Adipose tissue (tissue), 3 donors: Measurements from ENCODE around the gene ICAM2. TPM values are rescaled to one million over a fixed set of nuclear protein-coding genes. Genes with fewer than 3 reads are reported as not detected.
"Not testable (repeated sequence)": the region's sequence is repeated elsewhere in the genome, so short reads cannot be mapped to it uniquely, and the experiment has no call there.

Experiments used
- H3K27ac ChIP-seq: one replicate; pipeline ENCODE4 v1.5.1; 2013; ENCODE audit warnings: low read depth, low read length
- WGBS, 3 donors: extraction: QIAGEN DNeasy Blood & Tissue Kit; methylation state at CpG; one replicate each; pipeline ENCODE4 v1.1.7; 2013; 5-methylcytosine and 5-hydroxymethylcytosine counted together
- polyA plus RNA-seq, 3 donors: library from polyadenylated mRNA; stranded (reverse); fragments of 200-250 nt; gene quantifications; one replicate each; pipeline ENCODE4 v1.2.3, GENCODE V29; 2013
- donor health status: healthy with polysubstance abuse.
- donor health status: Bipolar disorder and iron deficiency.
- donor health status: healthy.

Gene ICAM2
- polyA plus RNA-seq, 3 donors, result 13.0 to 87.0 (median 63.9) TPM

DNA sequence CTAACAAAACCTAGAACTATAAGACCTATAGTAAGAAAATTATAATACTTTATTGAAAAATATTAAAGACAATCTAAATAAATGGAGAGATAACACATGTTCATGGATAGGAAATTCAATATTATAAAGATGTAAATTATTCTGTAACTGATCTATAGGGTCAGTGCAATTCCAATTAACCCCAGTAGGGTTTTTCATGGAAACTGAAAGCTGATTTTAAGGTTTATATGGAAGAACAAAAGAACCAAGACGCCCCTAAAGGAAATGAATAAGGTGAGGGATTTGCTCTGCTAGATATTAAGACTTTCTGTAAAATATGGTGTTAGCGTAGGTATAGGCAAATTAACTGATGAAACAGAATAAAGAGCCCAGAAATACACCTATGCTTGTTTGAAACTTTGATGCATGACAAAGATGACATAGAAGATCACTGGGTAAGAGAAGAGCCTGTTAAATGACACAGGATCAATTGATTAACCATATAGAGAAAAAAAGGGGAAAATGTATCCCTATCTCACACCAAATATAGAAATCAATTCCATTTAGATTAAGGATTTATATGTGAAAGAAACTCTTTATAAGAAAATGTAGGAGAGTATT is 3.0 kb downstream of the ICAM2 start:
- H3K27ac ChIP-seq, result no peak overlapping the region
- WGBS, 3 donors, result 68 to 79% (median 77%) methylated on average over 2 of the region's 2 CpGs

DNA sequence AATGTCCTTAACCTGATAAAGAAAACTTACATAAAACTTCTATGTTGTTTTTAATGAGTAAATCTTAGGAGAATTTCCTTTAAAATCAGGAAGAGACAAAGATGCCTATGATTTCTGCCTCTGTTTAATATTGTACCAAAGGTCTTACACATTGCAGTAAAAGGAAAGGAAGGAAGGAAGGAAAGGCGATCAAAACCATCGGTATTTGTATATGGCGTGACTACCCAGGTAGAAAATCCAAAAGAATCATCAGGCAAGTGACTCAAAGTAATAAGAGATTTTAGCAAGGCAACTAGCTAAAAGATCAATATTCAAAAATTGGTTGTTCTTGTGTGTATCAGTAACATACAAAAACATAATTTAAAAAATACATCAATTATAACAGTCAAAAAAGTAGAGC is 3.5 kb downstream of the ICAM2 start:
- 49 to 77% (median 54%) methylated on average over 3 of the region's 3 CpGs for WGBS, 3 donors
- no peak overlapping the region for H3K27ac ChIP-seq

DNA sequence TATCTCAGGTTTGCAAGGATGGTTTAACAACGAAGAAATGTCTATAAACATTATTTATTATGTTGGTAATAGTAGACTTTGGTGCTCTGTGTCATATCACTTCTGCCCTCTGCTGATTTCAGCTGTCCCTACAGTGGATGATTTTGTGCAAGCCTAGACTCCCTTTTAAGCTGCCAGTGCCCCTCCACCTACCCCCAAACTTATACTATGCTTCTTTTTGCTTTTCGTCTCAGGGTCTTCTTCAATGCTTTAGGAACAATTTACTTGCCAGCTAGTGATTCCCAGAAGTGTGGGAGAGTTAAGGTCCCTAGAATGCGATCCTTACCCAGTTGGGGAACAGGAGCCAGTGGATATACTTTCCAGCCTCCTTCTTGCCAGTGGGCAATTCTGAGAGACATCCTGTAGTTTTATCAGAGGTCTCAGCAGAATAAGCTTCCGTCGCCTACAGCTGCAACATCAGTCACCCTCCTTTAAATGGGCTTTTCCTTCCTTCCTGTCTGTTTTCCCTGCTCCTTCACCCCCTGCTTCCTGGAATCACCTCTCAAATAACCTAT is 4.1 kb downstream of the ICAM2 start:
- WGBS, 3 donors, result 24 to 63% (median 27%) methylated on average over 5 of the region's 5 CpGs
- H3K27ac ChIP-seq, result no peak overlapping the region

DNA sequence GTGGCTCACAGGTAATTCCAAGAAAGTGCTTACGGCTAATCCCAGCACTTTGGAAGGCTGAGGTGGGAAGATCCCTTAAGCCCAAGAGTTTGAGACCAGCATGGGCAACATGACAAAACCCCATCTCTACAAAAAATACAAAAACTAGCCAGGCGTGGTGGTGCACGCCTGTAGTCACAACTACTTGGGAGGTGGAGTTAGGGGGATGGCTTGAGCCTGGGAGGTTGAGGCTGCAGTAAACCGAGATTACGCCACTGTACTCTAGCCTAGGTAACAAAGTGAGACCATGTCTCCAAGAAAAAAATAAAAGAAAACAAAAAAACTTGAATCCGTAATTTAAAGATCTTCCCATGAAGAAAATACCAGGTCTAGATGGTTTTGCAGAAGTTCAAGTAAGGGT is 5.0 kb downstream of the ICAM2 start:
- 84 to 96% (median 93%) methylated on average over 6 of the region's 6 CpGs for WGBS, 3 donors
- H3K27ac ChIP-seq, result no peak overlapping the region

DNA sequence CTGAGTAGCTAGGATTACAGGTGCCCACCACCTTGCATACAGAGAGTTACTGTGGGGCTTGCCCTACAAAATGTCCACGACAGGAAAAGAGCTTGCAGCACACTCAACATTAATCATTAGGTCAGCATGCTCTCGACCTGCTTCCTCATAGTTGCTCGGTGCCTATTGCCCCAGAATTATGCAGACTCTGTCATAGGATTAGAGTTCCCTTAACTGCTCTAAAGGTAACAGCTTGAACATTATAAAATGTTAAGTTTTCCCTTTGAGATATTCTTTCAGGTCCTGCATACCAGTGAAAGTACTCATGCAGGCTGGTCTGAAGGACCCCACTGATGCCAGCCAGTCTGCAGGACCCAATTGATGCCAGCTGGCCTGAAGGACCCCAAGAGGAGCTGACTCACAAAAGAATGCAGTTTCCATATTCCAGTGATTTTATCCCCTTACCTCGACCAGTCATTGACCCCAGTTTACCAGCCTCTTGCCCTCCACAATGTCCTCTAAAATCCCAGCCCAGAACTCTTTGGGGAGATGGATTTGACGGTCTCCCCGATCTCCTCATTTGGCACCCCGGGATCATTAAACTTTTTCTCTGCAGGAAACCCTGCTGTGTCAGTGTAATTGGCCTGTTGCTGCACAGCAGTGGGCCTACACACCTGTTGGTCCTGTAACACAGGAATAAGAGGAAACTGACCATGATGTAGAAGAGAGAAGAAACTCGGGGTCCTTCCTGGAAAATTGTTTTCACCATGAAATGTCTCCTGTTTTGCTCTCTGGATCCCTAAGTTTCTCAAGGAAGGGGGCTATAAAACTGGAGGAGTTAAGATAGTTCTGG is 10.6 kb downstream of the ICAM2 start:
- 54 to 65% (median 59%) methylated on average over 8 of the region's 8 CpGs for WGBS, 3 donors
- no peak overlapping the region for H3K27ac ChIP-seq

DNA sequence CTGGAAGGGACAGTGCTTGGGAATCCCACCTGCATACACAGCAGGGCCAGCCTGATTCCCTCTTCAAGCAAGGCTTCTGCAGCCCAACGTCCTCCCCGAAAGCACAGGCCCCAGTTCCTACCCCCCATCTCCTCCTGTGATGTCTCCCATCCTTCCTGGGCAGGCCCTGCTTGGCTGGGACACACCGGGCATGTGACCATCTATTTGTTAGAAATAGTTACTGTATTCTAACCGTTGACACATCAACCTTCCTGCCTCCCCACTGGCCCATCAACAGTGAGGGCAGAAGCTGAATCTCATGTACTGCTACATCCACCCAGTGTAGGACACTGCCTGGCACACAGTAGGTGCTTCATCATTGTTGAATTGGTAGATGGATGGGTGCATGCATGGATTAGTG is 11.6 kb downstream of the ICAM2 start:
- WGBS, 3 donors, result 44 to 78% (median 47%) methylated on average over 4 of the region's 4 CpGs
- H3K27ac ChIP-seq, result no peak overlapping the region

DNA sequence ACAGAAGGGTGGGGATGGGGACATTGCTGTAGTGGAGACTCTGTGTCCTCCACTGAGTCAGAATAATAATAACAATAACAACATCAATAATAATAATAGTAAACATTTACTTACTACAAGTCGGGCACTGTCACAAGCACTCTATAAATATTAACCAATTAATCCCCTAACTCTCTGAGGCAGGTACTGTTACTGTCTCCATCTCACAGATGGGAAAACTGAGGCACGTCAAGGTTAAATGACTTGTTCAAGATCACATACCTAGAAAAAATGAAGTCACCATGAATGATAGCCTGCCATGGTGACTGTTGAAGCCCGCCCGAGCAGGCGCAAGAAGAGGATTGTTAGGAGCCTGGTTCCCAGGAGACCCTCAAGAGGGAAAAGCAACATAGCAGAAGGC is 12.1 kb downstream of the ICAM2 start:
- 77 to 81% (median 77%) methylated on average over 5 of the region's 5 CpGs for WGBS, 3 donors
- H3K27ac ChIP-seq, result no peak overlapping the region

DNA sequence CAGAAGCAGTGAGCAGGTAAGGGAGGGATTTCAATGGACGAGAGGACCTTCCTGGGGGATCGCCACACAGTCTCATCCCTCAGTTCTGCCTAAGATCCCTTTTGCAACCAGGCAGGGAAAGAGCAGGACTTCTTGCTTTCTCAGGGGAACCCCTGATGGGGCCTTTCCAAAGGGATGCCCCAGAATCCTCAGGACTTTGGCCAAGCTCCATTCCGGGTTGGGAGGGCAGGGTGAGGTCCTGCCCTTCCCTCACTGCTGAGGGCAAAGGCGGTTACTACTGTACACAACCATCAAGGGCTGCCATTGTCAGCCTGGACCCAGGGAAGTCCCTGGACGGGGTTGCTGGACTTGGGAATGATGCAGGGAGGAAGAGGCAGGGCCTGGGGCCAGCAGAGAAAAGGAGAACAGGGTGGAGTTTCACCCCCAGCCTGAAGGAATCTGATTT is 12.6 kb downstream of the ICAM2 start:
- H3K27ac ChIP-seq, result no peak overlapping the region
- WGBS, 3 donors, result 53 to 78% (median 57%) methylated on average over 5 of the region's 5 CpGs

DNA sequence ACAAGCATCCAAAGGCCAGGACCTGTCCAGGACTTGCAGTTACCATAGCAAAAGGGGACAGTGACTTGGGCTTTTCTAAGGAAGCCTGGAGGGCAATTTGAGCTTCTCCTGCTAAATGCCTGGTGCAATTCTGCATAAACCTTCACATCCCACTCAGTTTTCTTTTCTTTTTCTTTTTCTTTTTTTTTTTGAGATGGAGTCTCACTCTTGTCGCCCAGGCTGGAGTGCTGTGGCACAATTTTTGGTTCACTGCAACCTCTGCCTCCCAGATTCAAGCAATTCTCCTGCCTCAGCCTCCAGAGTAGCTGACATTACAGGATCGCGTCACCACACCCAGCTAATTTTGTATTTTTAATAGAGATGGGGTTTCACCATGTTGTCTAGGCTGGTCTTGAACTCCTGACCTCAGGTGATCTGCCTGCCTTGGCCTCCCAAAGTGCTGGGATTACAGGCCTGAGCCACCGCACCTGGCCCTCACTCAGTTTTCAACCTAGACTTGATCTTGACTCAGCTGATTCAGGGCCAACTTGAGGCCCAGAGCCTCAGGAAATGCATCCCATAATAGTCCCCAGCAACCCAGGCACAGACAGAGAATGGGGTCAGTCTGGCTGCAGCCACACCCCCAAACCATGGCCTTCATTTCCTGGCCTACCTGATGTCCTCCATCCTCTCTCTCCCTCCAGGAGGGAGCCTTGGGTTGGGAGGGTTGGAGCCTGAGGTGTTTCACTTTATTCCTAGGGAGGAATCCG is 13.2 kb downstream of the ICAM2 start:
- WGBS, 3 donors, result 76 to 87% (median 82%) methylated on average over 5 of the region's 5 CpGs
- H3K27ac ChIP-seq, result not testable (repeated sequence)

DNA sequence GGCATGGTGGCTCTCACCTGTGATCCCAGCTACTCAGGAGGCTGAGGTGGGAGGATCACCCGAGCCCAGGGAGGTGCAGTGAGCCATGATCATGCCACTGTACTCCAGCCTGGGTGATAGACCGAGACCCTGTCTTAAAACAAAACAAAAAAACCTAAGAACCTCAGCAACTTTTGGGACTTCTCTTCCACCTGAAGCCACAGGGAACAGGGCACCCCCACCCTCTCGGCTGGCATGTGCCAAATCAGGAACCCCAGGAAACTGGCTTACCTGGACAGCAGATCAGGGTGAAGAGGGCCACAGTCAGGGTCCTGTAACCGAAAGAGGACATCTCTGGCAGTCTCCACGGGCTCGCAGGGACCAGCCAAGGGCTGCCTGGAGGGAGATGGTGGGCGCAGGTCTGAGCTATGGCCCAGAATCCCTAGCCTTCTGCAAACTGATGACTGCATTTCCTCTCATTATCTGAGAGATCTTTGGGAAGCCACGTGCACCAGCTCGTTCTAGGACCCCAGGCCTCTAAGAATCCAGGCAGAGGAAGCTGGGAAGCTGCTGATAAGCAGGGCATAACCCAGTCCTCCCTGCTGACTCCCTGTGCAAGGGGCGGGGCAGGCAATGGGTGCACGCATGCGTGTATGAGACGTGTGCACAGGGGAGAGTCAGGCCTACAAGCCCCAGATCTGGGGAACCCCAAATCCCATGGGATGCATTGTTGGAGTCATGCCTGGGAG is 13.9 kb downstream of the ICAM2 start:
- 44 to 84% (median 44%) methylated on average over 13 of the region's 13 CpGs for WGBS, 3 donors
- no peak overlapping the region for H3K27ac ChIP-seq

DNA sequence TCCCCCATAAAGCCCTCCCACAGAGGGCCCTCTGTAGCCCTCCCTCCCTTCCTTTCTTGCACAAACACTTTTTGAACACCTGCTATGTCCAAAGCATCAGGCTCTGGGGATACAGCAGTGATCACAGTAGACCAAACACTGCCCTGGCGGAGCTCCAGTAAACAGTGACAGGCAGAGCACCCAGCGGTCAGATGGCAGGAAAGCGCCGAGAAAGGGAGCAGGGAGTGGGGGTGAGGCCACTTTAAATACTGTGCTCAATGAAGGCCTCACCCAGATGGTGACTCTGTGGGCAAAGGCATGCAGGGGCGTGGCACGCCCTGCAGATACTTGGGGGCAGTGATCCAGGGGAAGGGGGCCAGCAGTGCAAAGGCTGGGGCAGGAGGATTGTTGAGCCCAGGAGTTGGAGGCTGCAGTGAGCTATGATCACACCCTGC is 14.7 kb downstream of the ICAM2 start:
- H3K27ac ChIP-seq, result no peak overlapping the region

DNA sequence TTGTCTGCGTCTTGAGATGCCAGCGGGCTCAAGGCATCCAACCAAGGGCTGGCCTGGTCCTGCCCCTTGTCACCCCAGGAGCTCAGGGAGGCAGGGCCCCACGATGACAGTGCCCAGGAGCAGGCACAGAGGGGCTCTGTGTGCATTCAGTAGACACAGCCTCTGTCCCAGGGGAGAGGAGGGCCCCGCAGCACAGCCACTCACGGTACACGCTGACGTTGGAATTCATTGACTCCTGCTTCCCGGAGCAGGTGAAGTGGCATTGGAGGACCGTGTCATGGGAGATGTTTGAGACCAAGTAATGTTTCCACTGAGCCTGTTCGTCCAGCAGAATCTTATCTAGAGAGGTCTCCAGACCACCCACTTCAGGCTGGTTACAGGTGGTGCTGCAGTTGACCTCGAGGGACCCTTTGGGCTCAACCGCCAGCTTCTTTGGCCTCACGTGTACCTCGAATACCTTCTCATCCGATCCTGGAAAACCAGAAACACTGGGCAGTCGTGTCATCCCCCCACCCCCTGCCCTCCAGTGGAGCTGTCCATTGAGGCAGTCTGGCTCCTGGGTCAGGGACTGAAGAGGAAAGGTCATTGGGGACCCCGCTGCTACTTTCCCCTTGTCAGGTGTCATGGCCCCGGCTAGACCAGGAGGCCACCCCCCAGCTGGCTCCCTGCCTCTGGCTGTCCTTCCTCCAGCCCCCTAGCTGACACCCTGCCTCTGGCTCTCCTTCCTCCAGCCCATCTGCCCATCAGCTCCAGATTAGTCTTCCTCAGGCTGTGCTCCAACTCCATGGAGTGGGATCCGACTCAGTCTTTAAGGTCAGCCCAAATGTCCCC is 15.3 kb downstream of the ICAM2 start:
- WGBS, 3 donors, result 77 to 78% (median 77%) methylated on average over 19 of the region's 19 CpGs
- no peak overlapping the region for H3K27ac ChIP-seq

More for the DNA sequence above, 14.7 kb downstream of the ICAM2 start:
- 36 to 54% (median 37%) methylated on average over 6 of the region's 6 CpGs for WGBS, 3 donors

DNA sequence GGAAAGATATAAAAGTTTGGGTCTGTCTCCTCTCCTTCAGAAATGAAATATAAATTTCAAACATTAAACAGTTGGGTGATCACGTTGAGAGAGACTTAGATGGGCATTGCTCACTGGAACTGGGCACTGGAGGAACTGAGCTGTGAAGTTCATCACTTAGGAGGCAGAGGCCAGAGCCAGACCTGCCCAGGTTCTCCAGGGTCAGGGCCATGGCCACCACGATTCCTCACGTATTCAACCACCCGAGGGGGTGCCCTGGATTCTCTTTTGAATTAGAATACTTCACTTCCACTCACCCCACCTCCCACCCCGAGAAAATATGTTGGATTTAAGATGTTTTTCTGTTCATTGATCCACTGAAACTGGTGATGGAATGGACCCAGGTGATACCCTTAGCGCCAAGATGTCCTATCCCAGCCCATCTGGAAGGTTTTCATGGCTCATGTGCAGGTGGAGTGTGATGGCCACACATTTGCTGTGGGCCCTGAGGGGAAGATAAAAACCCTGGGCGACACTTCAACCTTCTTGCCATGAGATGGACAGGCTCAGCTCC is 16.1 kb downstream of the ICAM2 start:
- H3K27ac ChIP-seq, result no peak overlapping the region
- 88 to 95% (median 92%) methylated on average over 7 of the region's 7 CpGs for WGBS, 3 donors

DNA sequence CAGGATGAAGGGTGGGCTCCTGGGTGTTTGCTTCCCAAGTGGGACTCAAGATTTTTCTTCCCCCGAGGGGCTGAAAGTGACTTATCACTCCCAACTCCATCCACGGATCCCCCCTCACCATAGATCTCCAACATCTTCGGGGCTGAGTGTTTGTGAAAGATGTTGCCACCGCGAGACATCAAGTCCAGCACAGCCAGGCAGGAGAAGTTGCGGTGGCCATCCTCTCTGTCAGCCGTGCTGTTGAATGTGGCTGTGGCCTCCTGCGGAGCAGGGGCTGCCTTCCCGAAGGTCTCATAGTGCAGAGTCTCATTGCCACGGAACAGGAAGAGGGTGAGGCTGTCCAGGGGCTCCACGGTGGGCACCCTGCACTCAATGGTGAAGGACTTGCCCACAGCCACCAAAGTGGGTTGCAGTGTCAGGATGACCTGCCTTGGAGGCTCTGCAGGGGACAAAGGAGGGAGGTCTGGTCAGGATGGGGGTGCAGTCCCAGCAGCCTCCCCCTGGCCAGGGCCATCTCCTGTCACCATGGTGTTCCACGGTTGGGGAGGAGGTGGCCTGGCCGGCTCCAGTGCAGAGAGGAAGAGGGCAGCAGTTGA is 16.8 kb downstream of the ICAM2 start:
- H3K27ac ChIP-seq, result no peak overlapping the region
- 84 to 86% (median 84%) methylated on average over 13 of the region's 13 CpGs for WGBS, 3 donors

DNA sequence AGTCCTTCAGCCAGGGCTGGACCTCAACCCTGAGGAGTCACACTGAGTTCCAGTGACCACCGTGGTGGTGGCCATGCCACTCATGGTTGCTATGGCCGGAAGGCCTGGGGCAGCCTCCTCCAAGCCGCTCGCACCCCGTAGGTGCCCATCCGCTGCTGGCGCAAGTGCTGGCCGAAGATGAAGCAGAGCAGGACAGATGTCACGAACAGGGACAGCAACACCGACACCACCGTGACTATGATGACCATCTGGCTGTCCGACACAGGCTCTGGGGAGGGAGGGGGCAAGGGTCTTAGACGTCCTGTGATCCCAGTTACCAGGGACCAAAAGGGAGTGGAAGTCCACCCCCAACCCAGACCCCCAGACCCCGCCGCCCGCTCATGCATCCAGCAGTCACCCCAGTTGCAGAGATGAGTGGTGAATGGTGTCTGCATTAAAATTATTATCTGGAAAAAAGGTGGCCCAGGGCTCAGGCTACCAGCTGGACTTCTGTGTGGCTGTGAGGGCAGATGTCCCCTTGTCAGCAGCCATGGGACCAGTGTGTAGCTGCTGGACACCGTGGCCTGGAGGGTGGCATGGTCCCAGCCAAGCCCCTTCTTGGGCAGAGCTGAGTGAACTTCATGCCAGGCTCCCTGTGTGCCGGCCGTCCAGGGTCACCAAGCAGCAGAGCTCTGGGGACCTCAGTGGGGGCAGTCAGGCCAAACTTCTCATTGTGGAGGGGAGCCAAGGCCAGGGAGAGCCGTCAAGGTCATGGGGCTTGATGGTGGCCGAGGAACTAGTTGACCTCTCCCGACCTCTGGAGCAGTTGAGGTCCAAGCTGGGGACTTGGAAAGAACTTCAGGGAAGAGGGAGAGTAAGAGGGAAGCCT is 17.5 kb downstream of the ICAM2 start:
- no peak overlapping the region for H3K27ac ChIP-seq

More for the DNA sequence above, 17.5 kb downstream of the ICAM2 start:
- WGBS, 3 donors, result 84 to 91% (median 87%) methylated on average over 21 to 22 of the region's 22 CpGs
